Neuronal stem cell (in vitro differentiated cells): ENCODE results near the gene USP13.

Experiments used
- DNase-seq: peaks from one replicate; pipeline ENCODE4 v3.0.0-alpha.2; 2013; ENCODE audit warnings: low spot score
- H2AFZ ChIP-seq: one replicate; pipeline ENCODE4 v1.6.1; 2013; ENCODE audit warnings: mild to moderate bottlenecking, low read length, inconsistent platforms
- H2AK5ac ChIP-seq: 2 replicates; pipeline ENCODE4 v1.6.1; 2013; ENCODE audit warnings: low read depth, mild to moderate bottlenecking, inconsistent platforms, low read length, moderate library complexity, mixed read lengths
- H2BK120ac ChIP-seq: 2 replicates; pipeline ENCODE4 v1.6.1; 2013; ENCODE audit warnings: low read depth, mild to moderate bottlenecking, inconsistent platforms, low read length, moderate library complexity, mixed read lengths
- H2BK12ac ChIP-seq: one replicate; pipeline ENCODE4 v1.6.1; 2013; ENCODE audit warnings: low read length, inconsistent platforms
- H2BK15ac ChIP-seq: 2 replicates; pipeline ENCODE4 v1.6.1; 2013; ENCODE audit warnings: mild to moderate bottlenecking, low read length, inconsistent platforms, mixed read lengths
- H2BK5ac ChIP-seq: one replicate; pipeline ENCODE4 v1.6.1; 2013; ENCODE audit warnings: inconsistent platforms, mild to moderate bottlenecking, low read length, moderate library complexity
- H3K14ac ChIP-seq: one replicate; pipeline ENCODE4 v1.6.1; 2013; ENCODE audit warnings: low read length, inconsistent platforms
- H3K18ac ChIP-seq: 2 replicates; pipeline ENCODE4 v1.6.1; 2013; ENCODE audit warnings: low read length, inconsistent platforms
- H3K23ac ChIP-seq: 2 replicates; pipeline ENCODE4 v1.6.1; 2013; ENCODE audit warnings: low read depth, mild to moderate bottlenecking, mixed read lengths, low read length, inconsistent platforms; ENCODE audit not compliant: poor library complexity
- H3K27ac ChIP-seq: replicated peaks from 3 replicates; pipeline ENCODE4 v1.5.1; 2013; ENCODE audit warnings: low read length, inconsistent platforms
- H3K27me3 ChIP-seq, 3 experiments: 2 replicates each; pipeline ENCODE4 v1.6.1; 2013; ENCODE audit warnings: low read length in 3 of 3, mild to moderate bottlenecking in 2 of 3, inconsistent platforms in 1 of 3, low read depth in 1 of 3, mixed read lengths in 1 of 3, moderate library complexity in 1 of 3; ENCODE audit not compliant: control insufficient read depth in 3 of 3, insufficient read depth in 3 of 3
- H3K36me3 ChIP-seq, 2 donors: replicated peaks in 1 of 2; 2 replicates each; pipeline ENCODE4 v1.6.1; 2013; ENCODE audit warnings: low read length in 2 of 2; ENCODE audit not compliant: control insufficient read depth in 2 of 2, insufficient read depth in 2 of 2
- H3K4ac ChIP-seq: 2 replicates; pipeline ENCODE4 v1.6.1; 2013; ENCODE audit warnings: inconsistent platforms, mild to moderate bottlenecking, low read length, moderate library complexity
- H3K4me1 ChIP-seq, 2 donors: 1 replicate in 1 of 2; 2 replicates in 1 of 2; pipeline ENCODE4 v1.6.1; 2013; ENCODE audit warnings: low read length in 2 of 2, low read depth in 1 of 2; ENCODE audit not compliant: control insufficient read depth in 2 of 2, insufficient read depth in 1 of 2
- H3K4me2 ChIP-seq: one replicate; pipeline ENCODE4 v1.6.1; 2013; ENCODE audit warnings: mild to moderate bottlenecking, low read length, inconsistent platforms; ENCODE audit not compliant: insufficient read depth, poor library complexity, severe bottlenecking
- H3K4me3 ChIP-seq, 2 donors: 2 replicates each; pipeline ENCODE4 v1.5.1; 2013; ENCODE audit warnings: low read length in 2 of 2, mild to moderate bottlenecking in 2 of 2, inconsistent platforms in 1 of 2, moderate library complexity in 1 of 2
- H3K79me1 ChIP-seq: one replicate; pipeline ENCODE4 v1.6.1; 2013; ENCODE audit warnings: low read depth, mild to moderate bottlenecking, inconsistent platforms, low read length, moderate library complexity
- H3K9ac ChIP-seq: one replicate; pipeline ENCODE4 v1.6.1; 2013; ENCODE audit warnings: mild to moderate bottlenecking, low read depth, low read length, inconsistent platforms; ENCODE audit not compliant: poor library complexity
- H3K9me3 ChIP-seq, 2 donors: replicated peaks in 1 of 2; 2 replicates each; pipeline versions ENCODE3 to v1.6.1; 2013; ENCODE audit warnings: low read length in 2 of 2, mild to moderate bottlenecking in 2 of 2, inconsistent platforms in 1 of 2, low read depth in 1 of 2, mixed read lengths in 1 of 2, moderate library complexity in 1 of 2; ENCODE audit not compliant: control insufficient read depth in 2 of 2, insufficient read depth in 1 of 2
- H4K8ac ChIP-seq: one replicate; pipeline ENCODE4 v1.6.1; 2013; ENCODE audit warnings: low read depth, mild to moderate bottlenecking, inconsistent platforms, low read length, moderate library complexity
- H4K91ac ChIP-seq: one replicate; pipeline ENCODE4 v1.6.1; 2013; ENCODE audit warnings: low read length, low read depth, mild to moderate bottlenecking, inconsistent platforms; ENCODE audit not compliant: poor library complexity
- WGBS, 2 donors: extraction: QIAGEN DNeasy Blood & Tissue Kit; methylation state at CpG; one replicate each; pipeline ENCODE4 v1.1.7; 2013; ENCODE audit warnings: missing lambda C conversion rate in 2 of 2, mixed read lengths in 1 of 2; ENCODE audit not compliant: insufficient read length in 2 of 2, insufficient replicate concordance in 1 of 2; ENCODE audit errors: extremely low coverage in 2 of 2; 5-methylcytosine and 5-hydroxymethylcytosine counted together

The USP13 gene

GRCh38 chr3:179788996-179789395, 136.2 kb downstream of the USP13 start:
- Histone ChIP-seq H3K27ac (no peak overlapping the region), H3K36me3 (peaks cover 0 to 29% of the 10 kb centered on the region in 2 donors), H2BK15ac (no peak overlapping the region), H2AFZ (no peak overlapping the region), H2AK5ac (no peak overlapping the region), H2BK12ac (no peak overlapping the region), H3K14ac (no peak overlapping the region), H3K23ac (no peak overlapping the region), H3K79me1 (no peaks in the 10 kb centered on the region), H2BK120ac (no peak overlapping the region), H2BK5ac (no peak overlapping the region), H3K18ac (no peak overlapping the region), H3K4me3 (no peak overlapping the region), H4K91ac (no peak overlapping the region), H3K4ac (no peak overlapping the region), H3K27me3 (no peaks in the 10 kb centered on the region), H3K4me2 (no peak overlapping the region), H3K9me3 (no peaks in the 10 kb centered on the region), H3K9ac (no peak overlapping the region), H3K4me1 (no peaks in the 10 kb centered on the region), H4K8ac (no peak overlapping the region)
- DNase-seq = no peak
- WGBS, 2 donors = no CpG with 5 or more reads among the region's 1 CpG

GRCh38 chr3:179791793-179792192, 139.0 kb downstream of the USP13 start:
- Histone ChIP-seq H3K27me3 (no peaks in the 10 kb centered on the region), H2BK5ac (no peak overlapping the region), H3K4me2 (no peak overlapping the region), H2BK15ac (no peak overlapping the region), H3K4ac (no peak overlapping the region), H3K79me1 (no peaks in the 10 kb centered on the region), H3K9ac (no peak overlapping the region), H3K36me3 (peaks cover 0 to 9% of the 10 kb centered on the region in 2 donors), H2AK5ac (no peak overlapping the region), H3K9me3 (no peaks in the 10 kb centered on the region), H2BK120ac (no peak overlapping the region), H4K8ac (no peak overlapping the region), H3K4me1 (no peaks in the 10 kb centered on the region), H3K18ac (no peak overlapping the region), H3K4me3 (no peak overlapping the region), H2AFZ (no peak overlapping the region), H3K23ac (no peak overlapping the region), H4K91ac (no peak overlapping the region), H2BK12ac (no peak overlapping the region), H3K27ac (no peak overlapping the region), H3K14ac (no peak overlapping the region)
- no CpG with 5 or more reads among the region's 3 CpGs for WGBS, 2 donors
- DNase-seq = no peak

GRCh38 chr3:179794355-179794754, 141.5 kb downstream of the USP13 start:
- no peak overlapping the region for H3K23ac ChIP-seq
- H3K14ac ChIP-seq = no peak overlapping the region
- H4K91ac ChIP-seq = no peak overlapping the region
- no peak for DNase-seq
- H3K27me3 ChIP-seq = no peaks in the 10 kb centered on the region
- no peak overlapping the region for H4K8ac ChIP-seq
- no peak overlapping the region for H3K4ac ChIP-seq
- H2AK5ac ChIP-seq = no peak overlapping the region
- H3K79me1 ChIP-seq = no peaks in the 10 kb centered on the region
- H2BK12ac ChIP-seq = no peak overlapping the region
- H3K4me2 ChIP-seq = no peak overlapping the region
- no peak overlapping the region for H2BK15ac ChIP-seq
- no peak overlapping the region for H2AFZ ChIP-seq
- H3K4me3 ChIP-seq = no peak overlapping the region
- H3K36me3 ChIP-seq = peaks cover 0 to 5% of the 10 kb centered on the region in 2 donors
- H3K9ac ChIP-seq = no peak overlapping the region
- no peak overlapping the region for H3K18ac ChIP-seq
- no peaks in the 10 kb centered on the region for H3K4me1 ChIP-seq
- no peaks in the 10 kb centered on the region for H3K9me3 ChIP-seq
- H3K27ac ChIP-seq = no peak overlapping the region
- no peak overlapping the region for H2BK5ac ChIP-seq
- no peak overlapping the region for H2BK120ac ChIP-seq
- WGBS, 2 donors = no CpG with 5 or more reads among the region's 4 CpGs

- Histone ChIP-seq H3K14ac (no peak overlapping the region), H3K79me1 (no peaks in the 10 kb centered on the region), H2BK15ac (no peak overlapping the region), H3K4me1 (peaks cover 0 to 3% of the 10 kb centered on the region in 2 donors), H4K91ac (no peak overlapping the region), H2BK5ac (no peak overlapping the region), H3K36me3 (no peaks in the 10 kb centered on the region), H3K4me3 (no peak overlapping the region), H3K27me3 (no peaks in the 10 kb centered on the region), H3K9ac (no peak overlapping the region), H3K18ac (no peak overlapping the region), H2BK120ac (no peak overlapping the region), H3K4me2 (no peak overlapping the region), H3K27ac (no peak overlapping the region), H3K9me3 (no peaks in the 10 kb centered on the region), H3K4ac (no peak overlapping the region), H2AFZ (no peak overlapping the region), H4K8ac (no peak overlapping the region), H2BK12ac (no peak overlapping the region), H2AK5ac (no peak overlapping the region), H3K23ac (no peak overlapping the region)
- no peak for DNase-seq
- no CpG with 5 or more reads among the region's 4 CpGs for WGBS, 2 donors
These were observed 143.6 kb downstream of the USP13 start for GRCh38 chr3:179796421-179796820.
